DOHH2 (cell line): ENCODE results near the gene ITPA.

ENCODE experiments used
- EZH2phosphoT487 ChIP-seq: fragments of 200-600 bp; sonication (generic); IDR thresholded peaks from 2 replicates; pipeline ENCODE4 v1.6.1; 2017; ENCODE audit warnings: borderline replicate concordance, mild to moderate bottlenecking, antibody characterized with exemption, low read length, moderate library complexity, mixed read lengths
- TF ChIP-seq, protein P1 (sequence below): fragments of 200-600 bp; sonication (generic); IDR thresholded peaks from one replicate; pipeline ENCODE4 v1.5.1; 2014; ENCODE audit warnings: antibody characterized with exemption, mild to moderate bottlenecking, low read depth, low read length; ENCODE audit not compliant: poor library complexity, severe bottlenecking

DNA sequence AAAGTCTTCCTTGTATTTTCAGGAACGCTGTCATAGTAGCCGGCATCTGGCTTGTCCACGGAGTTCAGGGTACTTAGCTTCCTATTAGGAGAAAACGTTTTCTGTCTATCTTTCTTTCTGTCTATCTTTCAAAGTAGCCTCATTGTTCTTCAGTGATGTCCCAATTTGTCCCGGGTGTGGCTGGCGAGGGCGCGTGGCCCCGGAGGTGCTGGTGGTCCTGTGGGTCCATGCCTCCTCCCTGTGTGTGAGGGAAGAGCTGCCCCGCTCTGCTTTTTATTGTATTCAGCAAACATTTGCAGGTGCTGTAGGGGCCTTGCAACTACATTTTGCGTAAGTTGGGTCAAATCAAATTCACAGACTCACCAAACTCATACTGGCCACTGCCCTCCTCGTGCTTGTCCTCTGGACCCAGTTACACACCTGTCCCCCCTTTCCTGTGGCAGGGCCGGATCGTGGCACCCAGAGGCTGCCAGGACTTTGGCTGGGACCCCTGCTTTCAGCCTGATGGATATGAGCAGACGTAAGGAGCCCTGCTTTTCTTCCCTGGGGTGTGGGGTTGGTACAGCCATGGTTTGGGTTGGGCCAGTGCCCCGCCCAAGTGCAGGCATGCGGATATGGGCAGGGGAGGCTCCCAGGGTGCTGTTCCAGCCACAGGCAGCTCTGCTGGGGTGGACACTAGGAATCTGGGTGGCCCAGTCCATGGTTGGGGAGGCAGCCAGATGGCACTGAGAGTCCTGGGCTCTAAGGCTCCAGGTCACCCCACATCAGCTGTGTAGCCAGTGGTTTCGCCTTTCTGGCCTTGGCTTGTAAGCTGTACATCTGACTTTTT is 12.3 kb downstream of the ITPA start:
- TF ChIP-seq, protein P1, sequence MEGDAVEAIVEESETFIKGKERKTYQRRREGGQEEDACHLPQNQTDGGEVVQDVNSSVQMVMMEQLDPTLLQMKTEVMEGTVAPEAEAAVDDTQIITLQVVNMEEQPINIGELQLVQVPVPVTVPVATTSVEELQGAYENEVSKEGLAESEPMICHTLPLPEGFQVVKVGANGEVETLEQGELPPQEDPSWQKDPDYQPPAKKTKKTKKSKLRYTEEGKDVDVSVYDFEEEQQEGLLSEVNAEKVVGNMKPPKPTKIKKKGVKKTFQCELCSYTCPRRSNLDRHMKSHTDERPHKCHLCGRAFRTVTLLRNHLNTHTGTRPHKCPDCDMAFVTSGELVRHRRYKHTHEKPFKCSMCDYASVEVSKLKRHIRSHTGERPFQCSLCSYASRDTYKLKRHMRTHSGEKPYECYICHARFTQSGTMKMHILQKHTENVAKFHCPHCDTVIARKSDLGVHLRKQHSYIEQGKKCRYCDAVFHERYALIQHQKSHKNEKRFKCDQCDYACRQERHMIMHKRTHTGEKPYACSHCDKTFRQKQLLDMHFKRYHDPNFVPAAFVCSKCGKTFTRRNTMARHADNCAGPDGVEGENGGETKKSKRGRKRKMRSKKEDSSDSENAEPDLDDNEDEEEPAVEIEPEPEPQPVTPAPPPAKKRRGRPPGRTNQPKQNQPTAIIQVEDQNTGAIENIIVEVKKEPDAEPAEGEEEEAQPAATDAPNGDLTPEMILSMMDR: no peak
- no peak for TF ChIP-seq EZH2phosphoT487
